IPS-20b (cell line): ENCODE data around the gene UST.
"Not testable (repeated sequence)": the region's sequence is repeated elsewhere in the genome, so short reads cannot be mapped to it uniquely, and the experiment has no call there.

Source experiments
- H3K27ac ChIP-seq: one replicate; pipeline ENCODE4 v1.5.1; 2013; ENCODE audit warnings: low read length
- H3K27me3 ChIP-seq: 2 replicates; pipeline ENCODE4 v1.6.1; 2013; ENCODE audit warnings: mild to moderate bottlenecking, low read length, inconsistent platforms; ENCODE audit not compliant: insufficient read depth
- H3K36me3 ChIP-seq: 2 replicates; pipeline ENCODE4 v1.6.1; 2013; ENCODE audit warnings: low read depth, mild to moderate bottlenecking, inconsistent platforms, low read length, moderate library complexity; ENCODE audit not compliant: insufficient read depth
- H3K4me1 ChIP-seq: 2 replicates; pipeline ENCODE4 v1.6.1; 2013; ENCODE audit warnings: mild to moderate bottlenecking, control low read depth, inconsistent platforms, low read length, moderate library complexity; ENCODE audit not compliant: insufficient read depth
- H3K4me3 ChIP-seq: 2 replicates; pipeline ENCODE4 v1.5.1; 2013; ENCODE audit warnings: mild to moderate bottlenecking, low read length, inconsistent platforms
- H3K9ac ChIP-seq: 2 replicates; pipeline ENCODE4 v1.6.1; 2013; ENCODE audit warnings: low read depth, mild to moderate bottlenecking, inconsistent platforms, low read length, moderate library complexity
- H3K9me3 ChIP-seq: 2 replicates; pipeline ENCODE4 v1.6.1; 2013; ENCODE audit warnings: mild to moderate bottlenecking, low read depth, low read length, inconsistent platforms; ENCODE audit not compliant: insufficient read depth

The UST gene

GRCh38 chr6:148770408-148771211 lies 23.8 kb downstream of the UST start:
- Histone ChIP-seq H3K36me3 (no peaks in the 10 kb centered on the region), H3K4me1 (peaks cover 43% of the 10 kb centered on the region), H3K27ac (no peak overlapping the region), H3K9ac (no peak overlapping the region), H3K4me3 (no peak overlapping the region), H3K9me3 (no peaks in the 10 kb centered on the region), H3K27me3 (no peaks in the 10 kb centered on the region)

- Histone ChIP-seq H3K9ac (no peak overlapping the region), H3K27ac (no peak overlapping the region), H3K4me1 (peaks cover 39% of the 10 kb centered on the region), H3K4me3 (no peak overlapping the region), H3K27me3 (no peaks in the 10 kb centered on the region), H3K9me3 (no peaks in the 10 kb centered on the region), H3K36me3 (no peaks in the 10 kb centered on the region)
Measured at GRCh38 chr6:148771212-148771601, 24.4 kb downstream of the UST start.

- Histone ChIP-seq H3K4me3 (no peak overlapping the region), H3K9me3 (no peaks in the 10 kb centered on the region), H3K4me1 (peaks cover 36% of the 10 kb centered on the region), H3K27me3 (no peaks in the 10 kb centered on the region), H3K9ac (no peak overlapping the region), H3K36me3 (no peaks in the 10 kb centered on the region), H3K27ac (no peak overlapping the region)
Measured at GRCh38 chr6:148771896-148772554, 25.2 kb downstream of the UST start.

GRCh38 chr6:148775161-148775560 lies 28.3 kb downstream of the UST start:
- Histone ChIP-seq H3K9ac (no peak overlapping the region), H3K27me3 (no peaks in the 10 kb centered on the region), H3K4me1 (peaks cover 12% of the 10 kb centered on the region), H3K36me3 (no peaks in the 10 kb centered on the region), H3K4me3 (no peak overlapping the region), H3K9me3 (no peaks in the 10 kb centered on the region), H3K27ac (no peak overlapping the region)

GRCh38 chr6:148776321-148777308 lies 29.8 kb downstream of the UST start:
- H3K4me3 ChIP-seq: no peak overlapping the region
- H3K27ac ChIP-seq: no peak overlapping the region
- no peaks in the 10 kb centered on the region for H3K36me3 ChIP-seq
- 0 out of 2 replicates have a peak, but pooled peaks cover 7% of the 10 kb centered on the region for H3K4me1 ChIP-seq
- no peak overlapping the region for H3K9ac ChIP-seq
- no peaks in the 10 kb centered on the region for H3K9me3 ChIP-seq
- no peaks in the 10 kb centered on the region for H3K27me3 ChIP-seq

GRCh38 chr6:148779142-148779562 lies 32.3 kb downstream of the UST start:
- Histone ChIP-seq H3K9me3 (no peaks in the 10 kb centered on the region), H3K27ac (no peak overlapping the region), H3K27me3 (no peaks in the 10 kb centered on the region), H3K4me3 (no peak overlapping the region), H3K9ac (no peak overlapping the region), H3K4me1 (0 out of 2 replicates have a peak, but pooled peaks cover 7% of the 10 kb centered on the region), H3K36me3 (no peaks in the 10 kb centered on the region)

- not testable (repeated sequence) for H3K9me3 ChIP-seq, H3K4me3 ChIP-seq, H3K36me3 ChIP-seq, H3K27me3 ChIP-seq, H3K9ac ChIP-seq, H3K27ac ChIP-seq, H3K4me1 ChIP-seq
Measured at GRCh38 chr6:148780423-148780822, 33.6 kb downstream of the UST start.

GRCh38 chr6:148780918-148781436 lies 34.1 kb downstream of the UST start:
- Histone ChIP-seq H3K27ac (no peak overlapping the region), H3K4me3 (no peak overlapping the region), H3K4me1 (0 out of 2 replicates have a peak, but pooled peaks cover 7% of the 10 kb centered on the region), H3K27me3 (no peaks in the 10 kb centered on the region), H3K9me3 (no peaks in the 10 kb centered on the region), H3K36me3 (no peaks in the 10 kb centered on the region), H3K9ac (no peak overlapping the region)

GRCh38 chr6:148789948-148790347 lies 43.1 kb downstream of the UST start:
- no peak overlapping the region for H3K27ac ChIP-seq
- no peak overlapping the region for H3K9ac ChIP-seq
- no peaks in the 10 kb centered on the region for H3K4me1 ChIP-seq
- peaks cover 7% of the 10 kb centered on the region; the same call in 1 of the 2 replicates for H3K9me3 ChIP-seq
- H3K36me3 ChIP-seq: peaks cover 6% of the 10 kb centered on the region; the same call in 1 of the 2 replicates
- H3K27me3 ChIP-seq: no peaks in the 10 kb centered on the region
- no peak overlapping the region for H3K4me3 ChIP-seq

- H3K9me3 ChIP-seq: peaks cover 7% of the 10 kb centered on the region; the same call in 1 of the 2 replicates
- H3K9ac ChIP-seq: no peak overlapping the region
- H3K36me3 ChIP-seq: peaks cover 6% of the 10 kb centered on the region; the same call in 1 of the 2 replicates
- no peaks in the 10 kb centered on the region for H3K27me3 ChIP-seq
- no peak overlapping the region for H3K27ac ChIP-seq
- no peak overlapping the region for H3K4me3 ChIP-seq
- H3K4me1 ChIP-seq: no peaks in the 10 kb centered on the region
Measured at GRCh38 chr6:148790404-148790803, 43.6 kb downstream of the UST start.

- H3K4me3 ChIP-seq: no peak overlapping the region
- no peaks in the 10 kb centered on the region for H3K27me3 ChIP-seq
- no peak overlapping the region for H3K27ac ChIP-seq
- peaks cover 7% of the 10 kb centered on the region; the same call in 1 of the 2 replicates for H3K9me3 ChIP-seq
- no peak overlapping the region for H3K9ac ChIP-seq
- H3K4me1 ChIP-seq: no peaks in the 10 kb centered on the region
- H3K36me3 ChIP-seq: peaks cover 6% of the 10 kb centered on the region; the same call in 1 of the 2 replicates
Measured at GRCh38 chr6:148790817-148791216, 44.0 kb downstream of the UST start.
